AG20443 (cell line): ENCODE results near the gene SENP7.
"Not testable (repeated sequence)": the region's sequence is repeated elsewhere in the genome, so short reads cannot be mapped to it uniquely, and the experiment has no call there.

Experiments
- DNase-seq: peaks from one replicate; pipeline ENCODE4 v3.0.0; 2012; ENCODE audit warnings: low spot score, mixed read lengths

Gene SENP7

GRCh38 chr3:101521211-101521701, 8.2 kb upstream of the SENP7 start:
- no peak for DNase-seq

DNA sequence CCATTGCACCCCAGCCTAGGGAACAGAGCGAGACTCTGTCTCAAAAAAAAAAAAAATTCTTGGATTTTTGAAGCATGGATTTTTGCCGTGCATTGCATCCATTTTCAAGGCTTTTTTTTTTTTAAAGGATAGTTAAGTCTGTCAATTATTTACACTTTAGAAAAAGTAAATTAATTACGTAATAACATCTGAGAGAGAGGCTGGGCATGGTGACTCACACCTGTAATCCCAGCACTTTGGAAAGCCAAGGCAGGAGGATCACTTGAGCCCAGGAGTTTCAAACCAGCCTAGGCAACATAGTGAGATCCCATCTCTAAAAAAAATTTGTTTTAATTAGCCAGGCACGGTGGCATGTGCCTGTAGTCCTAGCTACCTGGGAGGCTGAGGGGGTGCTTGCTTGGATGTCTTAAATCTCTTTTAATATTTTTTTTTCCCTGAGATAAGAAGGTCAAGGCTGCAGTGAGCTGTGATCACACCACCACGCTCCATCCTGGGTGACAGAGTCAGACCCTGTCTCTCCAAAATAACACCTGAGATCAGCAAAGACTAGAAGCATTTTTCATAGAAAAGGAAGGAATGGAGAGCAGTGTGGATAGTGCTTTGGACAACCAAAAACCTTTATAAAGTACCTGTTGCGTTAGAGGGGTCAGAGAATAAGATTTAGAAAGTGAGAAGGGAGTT, 6.8 kb upstream of the SENP7 start:
- DNase-seq = no peak

GRCh38 chr3:101518421-101518871, 5.4 kb upstream of the SENP7 start:
- DNase-seq = no peak

DNA sequence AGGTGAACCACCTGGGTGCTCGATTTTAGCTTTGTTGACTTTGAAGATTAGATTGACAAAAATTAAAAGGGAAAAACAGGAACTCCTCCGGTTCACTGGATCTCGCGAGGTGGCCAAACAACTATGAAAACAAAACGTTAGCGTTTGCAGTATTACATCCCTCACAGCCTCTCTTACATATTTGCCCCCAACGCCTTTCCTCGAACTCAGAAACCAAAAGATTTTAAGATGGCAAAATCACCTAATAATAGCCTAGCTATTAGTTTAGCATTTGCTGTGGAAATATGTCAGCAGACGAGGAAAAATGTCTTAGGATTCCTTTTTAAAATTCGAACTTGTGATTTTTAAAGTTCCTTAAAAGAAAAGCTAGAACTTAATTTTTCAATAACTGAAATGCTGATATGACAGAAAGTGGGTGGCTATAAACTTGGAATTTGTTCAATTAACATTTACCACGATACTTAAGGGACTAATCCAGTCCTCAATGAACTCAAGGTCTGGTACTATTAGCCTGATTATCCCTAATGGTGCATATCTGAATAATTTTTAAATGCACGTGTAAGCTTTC, 491 bp upstream of the SENP7 start:
- DNase-seq = no peak

- no peak for DNase-seq
These were observed 691 bp downstream of the SENP7 start for GRCh38 chr3:101512396-101512645.

DNA sequence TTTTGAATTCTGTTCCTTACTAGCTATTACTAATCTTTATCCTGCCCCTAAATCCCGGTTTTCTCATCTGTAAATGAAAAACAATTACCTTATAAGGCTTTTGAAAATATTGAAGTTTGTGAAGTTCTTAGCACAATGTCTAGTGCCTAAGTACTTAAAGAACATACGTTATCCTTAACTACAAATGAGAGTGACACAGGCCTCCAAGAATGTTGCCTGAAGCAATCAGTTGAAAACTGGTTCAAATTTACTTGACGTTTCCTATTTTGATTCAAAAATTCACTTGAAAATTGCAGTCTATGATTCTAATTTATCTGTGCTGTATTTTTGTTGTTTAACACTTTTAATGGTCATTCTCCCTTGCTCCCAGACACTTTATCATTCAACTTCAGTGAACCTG, 3.2 kb downstream of the SENP7 start:
- DNase-seq = no peak

GRCh38 chr3:101509281-101509680, 3.7 kb downstream of the SENP7 start:
- no peak for DNase-seq

- DNase-seq = no peak
These were observed 11.2 kb downstream of the SENP7 start for GRCh38 chr3:101501783-101502182.

DNA sequence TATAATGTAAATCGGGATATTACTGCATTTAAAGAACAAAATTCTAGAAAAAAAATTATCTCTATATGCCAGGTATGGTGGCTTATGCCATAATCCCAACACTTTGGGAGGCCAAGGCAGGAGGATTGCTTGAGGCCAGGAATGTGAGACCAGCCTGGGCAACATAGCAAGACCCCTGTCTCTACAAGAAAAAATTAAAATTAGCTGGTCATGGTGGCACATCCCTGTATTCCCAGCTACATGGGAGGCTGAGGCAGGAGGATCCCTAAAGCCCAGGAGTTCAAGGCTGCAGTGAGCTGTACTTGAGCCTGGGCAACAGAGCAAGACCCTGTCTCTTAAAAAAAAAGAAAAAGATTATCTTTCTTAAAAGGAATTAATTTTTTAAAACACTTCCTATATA, 12.8 kb downstream of the SENP7 start:
- no peak for DNase-seq

DNA sequence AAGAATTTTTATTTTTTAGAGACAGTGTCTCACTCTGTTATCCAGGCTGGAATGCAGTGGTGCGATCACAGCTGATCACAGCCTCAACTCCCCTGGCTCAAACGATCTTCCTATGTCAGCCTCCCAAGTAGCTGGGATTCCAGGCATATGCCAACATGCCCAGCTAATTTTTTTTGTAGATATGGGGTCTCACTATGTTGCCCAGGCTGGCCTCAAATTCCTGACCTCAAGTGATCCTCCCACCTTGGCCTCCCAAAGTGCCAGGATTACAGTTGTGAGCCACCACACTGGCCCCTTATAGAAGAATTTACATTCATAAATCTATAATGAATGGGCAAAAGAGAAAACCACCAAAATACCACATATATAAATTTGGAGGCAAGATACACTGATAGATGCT, 15.2 kb downstream of the SENP7 start:
- DNase-seq = no peak

DNA sequence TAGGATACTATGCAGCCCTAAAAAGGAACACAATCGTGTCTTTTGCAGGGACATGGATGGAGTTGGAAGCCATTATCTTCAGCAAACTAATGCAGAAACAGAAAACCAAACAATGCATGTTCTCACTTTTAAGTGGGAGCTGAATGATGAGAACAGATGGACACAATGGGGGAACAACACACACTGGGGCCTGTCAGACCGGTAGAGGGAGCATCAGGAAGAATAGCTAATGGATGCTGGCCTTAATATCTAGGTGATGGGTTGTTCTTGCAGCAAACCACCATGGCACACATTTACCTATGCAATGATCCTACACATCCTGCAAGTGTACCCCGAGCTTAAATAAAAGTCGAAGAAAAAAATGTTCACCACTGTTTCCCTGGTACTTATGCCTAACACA, 17.5 kb downstream of the SENP7 start:
- no peak for DNase-seq

GRCh38 chr3:101484805-101485620, 28.0 kb downstream of the SENP7 start:
- DNase-seq = no peak

GRCh38 chr3:101478980-101479379, 34.0 kb downstream of the SENP7 start:
- no peak for DNase-seq

GRCh38 chr3:101474841-101475552, 38.0 kb downstream of the SENP7 start:
- DNase-seq = not testable (repeated sequence)

- not testable (repeated sequence) for DNase-seq
These were observed 44.3 kb downstream of the SENP7 start for GRCh38 chr3:101468676-101469075.

GRCh38 chr3:101467310-101467663, 45.7 kb downstream of the SENP7 start:
- not testable (repeated sequence) for DNase-seq

GRCh38 chr3:101466465-101467309, 46.3 kb downstream of the SENP7 start:
- no peak for DNase-seq

GRCh38 chr3:101464235-101464634, 48.8 kb downstream of the SENP7 start:
- DNase-seq = no peak

DNA sequence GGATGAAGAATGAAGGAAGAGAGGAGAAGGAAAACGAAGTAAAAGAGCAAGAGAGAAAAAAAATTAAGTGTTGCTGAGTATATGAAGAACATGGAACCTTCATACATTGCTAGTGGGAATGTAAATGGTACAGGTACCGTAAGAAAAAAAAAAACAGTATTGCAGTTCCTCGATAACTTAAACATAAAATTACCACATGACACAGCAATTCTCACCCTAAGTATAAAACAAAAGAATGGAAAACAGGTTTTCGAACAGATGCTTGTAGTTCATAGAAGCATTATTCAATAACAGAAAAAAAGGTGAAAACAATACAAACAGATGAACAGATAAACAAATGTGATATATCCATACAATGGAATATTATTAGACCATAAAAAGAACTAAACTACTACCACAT, 51.6 kb downstream of the SENP7 start:
- DNase-seq = no peak

DNA sequence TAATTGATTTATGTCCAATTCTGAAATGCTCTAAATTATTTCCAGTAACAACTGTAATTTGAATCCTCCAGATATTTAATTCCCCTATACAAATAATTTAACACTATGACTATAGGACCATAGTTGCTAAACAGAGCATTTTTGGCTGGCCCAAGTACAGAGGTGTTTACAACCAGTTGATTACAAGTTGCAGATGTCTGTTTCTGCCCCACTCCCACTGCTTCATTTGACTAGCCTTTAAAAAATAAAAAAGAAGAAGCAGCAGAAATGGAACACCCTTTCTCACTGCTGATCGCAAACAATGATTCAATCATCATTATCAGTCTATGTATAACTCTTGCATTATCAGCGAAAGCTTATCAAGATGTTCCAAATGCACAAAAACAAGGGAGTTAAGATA, 54.6 kb downstream of the SENP7 start:
- DNase-seq = no peak

DNA sequence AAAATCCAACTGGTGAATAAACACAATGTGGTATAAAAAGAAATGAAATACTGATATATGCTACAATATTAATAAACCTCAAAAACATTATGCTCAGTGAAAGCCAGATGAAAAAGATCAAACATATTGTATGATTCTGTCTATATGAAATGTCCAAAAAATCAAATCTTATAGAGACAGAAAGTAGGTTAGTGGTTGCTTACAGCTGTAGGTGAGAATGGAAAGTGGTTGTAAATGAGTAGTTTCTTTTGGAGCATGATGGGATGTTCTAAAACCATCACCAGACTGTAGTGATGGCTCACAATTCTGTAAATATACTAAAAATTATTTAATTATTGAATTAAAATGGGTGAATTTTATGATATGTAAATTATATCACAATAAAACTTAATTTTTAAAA, 58.4 kb downstream of the SENP7 start:
- DNase-seq = no peak

DNA sequence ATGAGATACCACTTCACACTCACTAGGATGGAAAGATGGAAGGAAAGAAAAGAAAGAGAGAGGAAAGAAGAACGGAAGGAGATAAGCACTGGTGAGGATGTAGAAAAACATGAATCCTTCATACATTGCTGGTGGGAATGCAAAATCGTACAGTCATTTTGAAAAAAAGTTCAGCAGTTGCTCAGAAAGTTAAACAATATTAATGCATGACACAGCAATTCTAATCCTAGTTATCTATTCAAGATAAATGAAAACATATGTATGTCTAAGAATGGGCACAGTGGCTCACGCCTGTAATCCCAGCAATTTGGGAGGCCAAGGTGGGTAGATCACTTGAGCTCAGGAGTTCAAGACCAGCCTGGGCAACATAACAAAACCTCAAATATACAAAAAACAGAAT, 59.1 kb downstream of the SENP7 start:
- DNase-seq = no peak
